BJ (cell line): ENCODE data around the gene EFCAB12. TPM values are rescaled to one million over a fixed set of nuclear protein-coding genes. Genes with fewer than 3 reads are reported as not detected.

ENCODE experiments used
- CTCF ChIA-PET: fragments of 350-600 bp; formaldehyde crosslinking; extraction: SDS; loops from one replicate; lab custom pipeline; 2021; ENCODE audit warnings: antibody characterized with exemption, inconsistent platforms; lab: Yijun Ruan, JAX
- POLR2A ChIA-PET: fragments of 300-600 bp; sonication (Branson Sonifier 250); formaldehyde crosslinking; extraction: SDS; loops from one replicate; lab custom pipeline; 2021; ENCODE audit warnings: antibody characterized with exemption; lab: Charles Lee
- DNase-seq: peaks from one replicate; pipeline ENCODE4 v3.0.0-alpha.2; 2011; ENCODE audit warnings: low read depth
- H3K27me3 ChIP-seq: 2 replicates; pipeline ENCODE4 v1.6.0; 2011; ENCODE audit warnings: low read length; ENCODE audit not compliant: control insufficient read depth, insufficient read depth
- H3K36me3 ChIP-seq: 2 replicates; pipeline ENCODE4 v1.5.1; 2011; ENCODE audit warnings: low read length; ENCODE audit not compliant: control insufficient read depth, insufficient read depth
- H3K4me3 ChIP-seq: 2 replicates; pipeline ENCODE4 v1.5.1; 2011; ENCODE audit warnings: low read depth, mild to moderate bottlenecking, control low read depth, low read length
- CTCF ChIP-seq: IDR thresholded peaks from 2 replicates; pipeline ENCODE4 v1.5.1; 2011; ENCODE audit warnings: low read depth, mild to moderate bottlenecking, control low read depth, inconsistent platforms, low read length, moderate library complexity; ENCODE audit not compliant: insufficient read depth
- polyA minus RNA-seq: library from RNA; depleted of rRNA, polyadenylated mRNA; stranded (reverse); fragments of >200 nt; gene quantifications from 2 replicates; pipeline ENCODE4 v1.2.3, GENCODE V29; 2011; rRNA and poly(A)+ RNA removed
- polyA plus RNA-seq: library from polyadenylated mRNA; depleted of rRNA; stranded (reverse); fragments of >200 nt; gene quantifications from 2 replicates; pipeline ENCODE4 v1.2.3, GENCODE V29; 2011; rRNA removed

The EFCAB12 gene
- polyA plus RNA-seq (0.02 and 0.05 TPM in 2 replicates), polyA minus RNA-seq (not detected in 2 replicates)

GRCh38 chr3:129428376-129429079 lies at the start of gene EFCAB12:
EFCAB12 (minus strand) TSS chr3:129428636; CDS start chr3:129428488, 148 bp downstream.
- TF ChIP-seq CTCF, result no peak
- peak within 1 kb of the TSS; percentile 48 for H3K4me3 ChIP-seq
- peak; percentile 66 for DNase-seq
- CTCF ChIA-PET, result interaction anchor here (0.7 to 1.9 kb wide), 4 partner anchors 13 to 679 kb away, joined by 3 to 6 read pairs (median 4); no protein-coding TSS in a partner anchor
- H3K27me3 ChIP-seq, result no peaks in the 10 kb centered on the region
- POLR2A ChIA-PET, result no interaction called here
- H3K36me3 ChIP-seq, result peaks cover 11% of the 10 kb centered on the region

GRCh38 chr3:129476586-129476985 lies 48.1 kb upstream of the EFCAB12 start:
- CTCF ChIA-PET, result interaction anchor here (1.8 kb wide), 1 partner anchor 14 kb away, joined by 5 read pairs; no protein-coding TSS in a partner anchor
- DNase-seq, result no peak

GRCh38 chr3:129475863-129476262 lies 47.4 kb upstream of the EFCAB12 start:
- TF ChIP-seq CTCF, result no peak
- Histone ChIP-seq H3K4me3 (no peak overlapping the region), H3K36me3 (peaks cover 8% of the 10 kb centered on the region), H3K27me3 (no peaks in the 10 kb centered on the region)
- ChIA-PET CTCF (interaction anchor here (1.2 to 1.8 kb wide), 2 partner anchors 14 kb away, joined by 4 to 5 read pairs; no protein-coding TSS in a partner anchor), POLR2A (no interaction called here)
- DNase-seq, result no peak

More at GRCh38 chr3:129476586-129476985, 48.1 kb upstream of the EFCAB12 start:
- Histone ChIP-seq H3K36me3 (peaks cover 8% of the 10 kb centered on the region), H3K4me3 (no peak overlapping the region), H3K27me3 (no peaks in the 10 kb centered on the region)
- POLR2A ChIA-PET, result no interaction called here
- no peak for TF ChIP-seq CTCF

- TF ChIP-seq CTCF, result no peak
- Histone ChIP-seq H3K27me3 (no peaks in the 10 kb centered on the region), H3K36me3 (peaks cover 5% of the 10 kb centered on the region), H3K4me3 (no peak overlapping the region)
- POLR2A ChIA-PET, result no interaction called here
- CTCF ChIA-PET, result interaction anchor here (1.2 kb wide), 2 partner anchors 13 to 92 kb away, joined by 3 to 4 read pairs; no protein-coding TSS in a partner anchor
- DNase-seq, result no peak
These were observed 46.8 kb upstream of the EFCAB12 start for GRCh38 chr3:129474984-129475804.

GRCh38 chr3:129473769-129474152 lies 45.3 kb upstream of the EFCAB12 start:
- CTCF ChIA-PET, result no interaction called here
- H3K4me3 ChIP-seq, result no peak overlapping the region
- POLR2A ChIA-PET, result no interaction called here
- DNase-seq, result no peak
- TF ChIP-seq CTCF, result no peak
- H3K36me3 ChIP-seq, result peaks cover 4% of the 10 kb centered on the region
- no peaks in the 10 kb centered on the region for H3K27me3 ChIP-seq
